Measurements from ENCODE around the gene RGS8. TPM values are rescaled to one million over a fixed set of nuclear protein-coding genes. Genes with fewer than 3 reads are reported as not detected.

RGS8 gene
- total RNA-seq, 2 donors from 2014 or later: not detected

DNA sequence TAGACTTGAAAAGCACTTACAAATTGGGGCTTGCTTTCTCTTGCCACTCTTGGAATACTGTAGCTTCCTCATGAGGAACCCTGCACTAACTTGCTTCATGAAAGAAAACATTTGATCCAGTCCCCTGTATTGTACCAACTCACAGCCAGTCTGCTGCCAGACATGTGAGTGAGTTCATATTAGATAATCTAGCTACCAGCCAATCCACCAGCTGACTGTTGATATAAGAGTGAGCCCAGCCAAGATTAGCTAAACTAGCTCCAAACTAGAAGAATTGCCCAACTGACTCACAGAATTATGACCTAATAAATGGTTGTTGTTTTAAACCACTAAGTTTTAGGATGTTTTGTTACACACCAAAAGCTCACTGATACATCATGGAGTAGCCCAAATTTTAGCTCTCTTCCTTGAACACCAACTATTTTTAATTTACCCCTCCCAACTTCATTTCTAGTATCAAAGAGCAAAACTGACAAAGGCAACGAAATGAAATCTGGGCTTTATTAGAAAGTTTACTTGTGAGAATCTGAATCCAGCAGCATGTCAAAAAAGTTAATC, 6.6 kb upstream of the RGS8 start:
- no peaks in the 10 kb centered on the region for H3K4me1 Mint-ChIP-seq

GRCh38 chr1:182688436-182689205, 4.2 kb upstream of the RGS8 start:
- Mint-ChIP-seq H3K27me3 (peaks cover 16% of the 10 kb centered on the region), H3K4me1 (peaks cover 3% of the 10 kb centered on the region), H3K27ac (no peak overlapping the region), H3K4me3 (no peak overlapping the region), H3K36me3 (ENCODE audit: low read depth) (no peaks in the 10 kb centered on the region)
- no peak for DNase-seq
- no peak for ATAC-seq
- no peaks in the 10 kb centered on the region for H3K9me3 ChIP-seq (ENCODE audit: control insufficient read depth, low read length, poor library complexity, severe bottlenecking)

More for the DNA sequence above, 6.6 kb upstream of the RGS8 start:
- Mint-ChIP-seq H3K36me3 (ENCODE audit: low read depth) (no peaks in the 10 kb centered on the region), H3K27me3 (peaks cover 11% of the 10 kb centered on the region), H3K4me3 (no peak overlapping the region), H3K27ac (no peak overlapping the region)
- ATAC-seq (no peak), DNase-seq (no peak)
- H3K9me3 ChIP-seq (ENCODE audit: control insufficient read depth, low read length, poor library complexity, severe bottlenecking): no peaks in the 10 kb centered on the region

- H3K4me3 Mint-ChIP-seq: no peak overlapping the region
- no peak for ATAC-seq
- no peak for DNase-seq
- peaks cover 29% of the 10 kb centered on the region for H3K27me3 Mint-ChIP-seq
- H3K27ac Mint-ChIP-seq: no peak overlapping the region
- no peaks in the 10 kb centered on the region for H3K36me3 Mint-ChIP-seq (ENCODE audit: low read depth)
- no peaks in the 10 kb centered on the region for H3K9me3 ChIP-seq (ENCODE audit: control insufficient read depth, low read length, poor library complexity, severe bottlenecking)
- peaks cover 3% of the 10 kb centered on the region for H3K4me1 Mint-ChIP-seq
Observed at GRCh38 chr1:182687361-182687760, 3.0 kb upstream of the RGS8 start.

- ATAC-seq: no peak
Observed at GRCh38 chr1:182686446-182686845, 2.1 kb upstream of the RGS8 start.

DNA sequence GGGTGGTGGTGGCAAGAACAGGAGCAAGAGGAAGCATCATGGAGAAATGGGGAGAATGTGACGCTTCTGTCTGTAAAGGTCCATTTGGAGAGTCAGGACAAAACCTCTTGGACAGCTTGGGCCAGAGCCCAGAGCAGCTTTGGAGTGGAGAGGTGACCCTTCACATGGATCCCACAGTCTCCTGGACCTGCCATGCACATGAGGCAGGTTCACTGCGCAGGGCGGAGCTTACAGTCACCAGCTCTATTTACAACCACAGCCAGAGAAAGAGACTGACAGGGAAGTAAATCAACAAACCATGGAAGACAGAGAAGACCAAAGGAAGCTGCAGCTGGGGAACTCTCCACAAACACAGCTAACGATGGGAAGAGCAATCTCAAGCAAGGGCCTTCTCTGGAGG, 828 bp upstream of the RGS8 start:
- H3K9me3 ChIP-seq (ENCODE audit: control insufficient read depth, low read length, poor library complexity, severe bottlenecking): no peaks in the 10 kb centered on the region
- ATAC-seq (no peak), DNase-seq (no peak)
- Mint-ChIP-seq H3K4me1 (peaks cover 3% of the 10 kb centered on the region), H3K36me3 (ENCODE audit: low read depth) (no peaks in the 10 kb centered on the region), H3K4me3 (no peak overlapping the region), H3K27me3 (peaks cover 36% of the 10 kb centered on the region), H3K27ac (no peak overlapping the region)

More at GRCh38 chr1:182686446-182686845, 2.1 kb upstream of the RGS8 start:
- no peak for DNase-seq
- Mint-ChIP-seq H3K4me1 (peaks cover 3% of the 10 kb centered on the region), H3K4me3 (no peak overlapping the region), H3K36me3 (ENCODE audit: low read depth) (no peaks in the 10 kb centered on the region), H3K27ac (no peak overlapping the region), H3K27me3 (peaks cover 36% of the 10 kb centered on the region)
- no peaks in the 10 kb centered on the region for H3K9me3 ChIP-seq (ENCODE audit: control insufficient read depth, low read length, poor library complexity, severe bottlenecking)

DNA sequence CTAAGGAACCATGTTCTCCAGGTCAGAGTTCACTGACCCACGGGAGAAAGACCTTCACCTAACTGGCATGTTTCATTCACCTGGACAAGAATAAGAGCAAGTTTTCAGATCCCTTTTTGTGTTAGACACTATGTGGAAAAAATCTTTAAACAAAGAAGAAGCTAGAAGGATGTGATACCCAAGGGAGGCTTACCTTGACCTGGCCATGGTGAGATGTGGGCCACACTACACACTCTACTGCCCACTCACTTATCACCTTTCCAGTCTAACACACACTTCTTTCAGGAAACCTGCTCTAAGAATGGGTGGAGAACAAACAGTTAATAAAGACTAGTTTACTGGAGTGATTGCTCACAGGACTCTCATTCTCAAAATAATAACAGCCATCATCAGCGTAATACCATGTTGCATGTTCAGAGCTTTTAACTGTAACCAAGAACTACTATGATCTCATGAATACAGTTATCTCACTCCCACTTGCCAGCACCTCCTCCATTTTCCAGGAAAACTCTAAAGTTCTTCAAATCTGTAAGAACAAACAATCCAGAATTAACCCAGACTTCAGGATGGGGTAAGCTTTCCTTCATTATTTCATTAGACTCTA, 1.4 kb downstream of the RGS8 start:
- H3K4me1 Mint-ChIP-seq: peaks cover 3% of the 10 kb centered on the region
- H3K27ac Mint-ChIP-seq: no peak overlapping the region
- no peaks in the 10 kb centered on the region for H3K9me3 ChIP-seq (ENCODE audit: control insufficient read depth, low read length, poor library complexity, severe bottlenecking)
- ATAC-seq (no peak), DNase-seq (no peak)
- peaks cover 30% of the 10 kb centered on the region for H3K27me3 Mint-ChIP-seq
- H3K4me3 Mint-ChIP-seq: no peak overlapping the region
- H3K36me3 Mint-ChIP-seq (ENCODE audit: low read depth): no peaks in the 10 kb centered on the region

- peaks cover 3% of the 10 kb centered on the region for H3K4me1 Mint-ChIP-seq
- no peaks in the 10 kb centered on the region for H3K36me3 Mint-ChIP-seq (ENCODE audit: low read depth)
- H3K4me3 Mint-ChIP-seq: no peak overlapping the region
- H3K27ac Mint-ChIP-seq: no peak overlapping the region
- peaks cover 27% of the 10 kb centered on the region for H3K27me3 Mint-ChIP-seq
- ATAC-seq: no peak
- DNase-seq: no peak
- H3K9me3 ChIP-seq (ENCODE audit: control insufficient read depth, low read length, poor library complexity, severe bottlenecking): no peaks in the 10 kb centered on the region
Observed at GRCh38 chr1:182682406-182682805, 2.0 kb downstream of the RGS8 start.

- H3K4me3 Mint-ChIP-seq: no peak overlapping the region
- DNase-seq (no peak), ATAC-seq (no peak)
- peaks cover 25% of the 10 kb centered on the region for H3K27me3 Mint-ChIP-seq
- H3K27ac Mint-ChIP-seq: no peak overlapping the region
- no peaks in the 10 kb centered on the region for H3K9me3 ChIP-seq (ENCODE audit: control insufficient read depth, low read length, poor library complexity, severe bottlenecking)
- no peaks in the 10 kb centered on the region for H3K36me3 Mint-ChIP-seq (ENCODE audit: low read depth)
- peaks cover 3% of the 10 kb centered on the region for H3K4me1 Mint-ChIP-seq
Observed at GRCh38 chr1:182681568-182681912, 2.8 kb downstream of the RGS8 start.

GRCh38 chr1:182680901-182681567, 3.4 kb downstream of the RGS8 start:
- H3K9me3 ChIP-seq (ENCODE audit: control insufficient read depth, low read length, poor library complexity, severe bottlenecking): no peaks in the 10 kb centered on the region
- Mint-ChIP-seq H3K27me3 (peaks cover 25% of the 10 kb centered on the region), H3K27ac (no peak overlapping the region), H3K36me3 (ENCODE audit: low read depth) (no peaks in the 10 kb centered on the region), H3K4me1 (peaks cover 3% of the 10 kb centered on the region), H3K4me3 (no peak overlapping the region)
- ATAC-seq (no peak), DNase-seq (no peak)

- H3K4me1 Mint-ChIP-seq: peaks cover 3% of the 10 kb centered on the region
Observed at GRCh38 chr1:182680408-182680807, 4.0 kb downstream of the RGS8 start.

GRCh38 chr1:182679684-182680083, 4.7 kb downstream of the RGS8 start:
- Mint-ChIP-seq H3K36me3 (ENCODE audit: low read depth) (peaks cover 5% of the 10 kb centered on the region), H3K27me3 (peaks cover 30% of the 10 kb centered on the region), H3K4me1 (peaks cover 8% of the 10 kb centered on the region), H3K4me3 (no peak overlapping the region), H3K27ac (no peak overlapping the region)
- ATAC-seq: no peak
- no peak for DNase-seq
- no peaks in the 10 kb centered on the region for H3K9me3 ChIP-seq (ENCODE audit: control insufficient read depth, low read length, poor library complexity, severe bottlenecking)

More at GRCh38 chr1:182680408-182680807, 4.0 kb downstream of the RGS8 start:
- H3K27me3 Mint-ChIP-seq: peaks cover 25% of the 10 kb centered on the region
- ATAC-seq (no peak), DNase-seq (no peak)
- no peaks in the 10 kb centered on the region for H3K36me3 Mint-ChIP-seq (ENCODE audit: low read depth)
- H3K4me3 Mint-ChIP-seq: no peak overlapping the region
- H3K27ac Mint-ChIP-seq: no peak overlapping the region
- H3K9me3 ChIP-seq (ENCODE audit: control insufficient read depth, low read length, poor library complexity, severe bottlenecking): no peaks in the 10 kb centered on the region

GRCh38 chr1:182677397-182678098, 6.8 kb downstream of the RGS8 start:
- no peak overlapping the region for H3K4me3 Mint-ChIP-seq
- H3K36me3 Mint-ChIP-seq (ENCODE audit: low read depth): peaks cover 7% of the 10 kb centered on the region
- peaks cover 7% of the 10 kb centered on the region for H3K4me1 Mint-ChIP-seq
- H3K27ac Mint-ChIP-seq: no peak overlapping the region
- H3K27me3 Mint-ChIP-seq: peaks cover 27% of the 10 kb centered on the region
- ATAC-seq (no peak), DNase-seq (no peak)
- H3K9me3 ChIP-seq (ENCODE audit: control insufficient read depth, low read length, poor library complexity, severe bottlenecking): no peaks in the 10 kb centered on the region

- ATAC-seq (no peak), DNase-seq (no peak)
- Mint-ChIP-seq H3K4me3 (no peak overlapping the region), H3K36me3 (ENCODE audit: low read depth) (peaks cover 8% of the 10 kb centered on the region), H3K27me3 (peaks cover 31% of the 10 kb centered on the region), H3K27ac (no peak overlapping the region), H3K4me1 (peaks cover 13% of the 10 kb centered on the region)
- no peaks in the 10 kb centered on the region for H3K9me3 ChIP-seq (ENCODE audit: control insufficient read depth, low read length, poor library complexity, severe bottlenecking)
Observed at GRCh38 chr1:182676274-182676673, 8.1 kb downstream of the RGS8 start.

Measured in T-helper 17 cell (primary cell).